B cell (primary cell): ENCODE measurements around the gene LAMP2. TPM values are rescaled to one million over a fixed set of nuclear protein-coding genes. Genes with fewer than 3 reads are reported as not detected.

Source experiments
- ATAC-seq: fragments of 200-7000 bp; cut with Tn5 transposase; one replicate; pipeline ENCODE4 v1.10.0; 2021; ENCODE audit warnings: low read depth, mild to moderate bottlenecking, moderate number of reproducible peaks, moderate library complexity
- CTCF ChIA-PET: fragments of 350-600 bp; sonication (Branson Sonifier 250); formaldehyde crosslinking; loops from one replicate; lab custom pipeline; 2021; ENCODE audit warnings: antibody characterized with exemption, inconsistent platforms; lab: Charles Lee
- POLR2A ChIA-PET: fragments of 350-600 bp; sonication (Branson Sonifier 250); formaldehyde crosslinking; loops from one replicate; lab custom pipeline; 2021; ENCODE audit warnings: antibody characterized with exemption; lab: Charles Lee
- DNase-seq: peaks from one replicate; pipeline ENCODE4 v3.0.0; 2013
- H2AFZ ChIP-seq: 2 replicates; pipeline ENCODE4 v1.6.1; 2012; ENCODE audit warnings: mild to moderate bottlenecking, low read depth, low read length; ENCODE audit not compliant: insufficient read depth, poor library complexity, severe bottlenecking
- H3K27ac ChIP-seq, 2 donors: 1 replicate in 1 of 2; 2 replicates in 1 of 2; pipeline ENCODE4 v1.5.1; 2012 to 2013; ENCODE audit warnings: low read length in 2 of 2, mild to moderate bottlenecking in 2 of 2, moderate library complexity in 1 of 2
- H3K27me3 ChIP-seq, 4 experiments: fragments of 200-600 bp in 1 of 4; sonication (generic) in 1 of 4; replicated peaks in 1 of 4; 1 replicate in 2 of 4; 2 replicates in 2 of 4; pipeline versions ENCODE4 v1.6.1 to v1.7.0; 2013 to 2016; ENCODE audit warnings: low read length in 3 of 4, mild to moderate bottlenecking in 2 of 4, mixed read lengths in 1 of 4, moderate library complexity in 1 of 4; ENCODE audit not compliant: insufficient read depth in 4 of 4, control insufficient read depth in 3 of 4; ENCODE audit errors: control extremely low read depth in 1 of 4
- H3K36me3 ChIP-seq, 2 experiments: replicated peaks in 1 of 2; 1 replicate in 1 of 2; 2 replicates in 1 of 2; pipeline versions ENCODE4 v1.6.1 to v1.7.1; 2013; ENCODE audit warnings: low read length in 1 of 2; ENCODE audit not compliant: insufficient read depth in 2 of 2, control insufficient read depth in 1 of 2; ENCODE audit errors: control extremely low read depth in 1 of 2, extremely low read depth in 1 of 2
- H3K4me1 ChIP-seq, 2 donors: fragments of 200-600 bp in 1 of 2; sonication (generic) in 1 of 2; 1 replicate in 1 of 2; 2 replicates in 1 of 2; pipeline versions ENCODE4 v1.5.1 to v1.6.1; 2013 to 2017; ENCODE audit warnings: low read length in 2 of 2; ENCODE audit not compliant: control insufficient read depth in 2 of 2, insufficient read depth in 2 of 2
- H3K4me2 ChIP-seq: replicated peaks from 2 replicates; pipeline ENCODE3; 2012; ENCODE audit warnings: mild to moderate bottlenecking, low read depth, low read length; ENCODE audit not compliant: poor library complexity, severe bottlenecking
- H3K4me3 ChIP-seq, 5 experiments: fragments of 200-600 bp in 1 of 5; sonication (generic) in 1 of 5; 1 replicate in 3 of 5; 2 replicates in 2 of 5; pipeline versions ENCODE4 v1.5.1 to v1.7.0; 2011 to 2016; ENCODE audit warnings: low read length in 4 of 5, mild to moderate bottlenecking in 4 of 5, low read depth in 2 of 5, control low read depth in 1 of 5, moderate library complexity in 1 of 5; ENCODE audit not compliant: insufficient read depth in 1 of 5; ENCODE audit errors: control extremely low read depth in 1 of 5, extremely low read depth in 1 of 5
- H3K79me2 ChIP-seq: fragments of 200-600 bp; sonication (generic); one replicate; pipeline ENCODE4 v1.6.0; 2016; ENCODE audit warnings: low read length; ENCODE audit not compliant: control insufficient read depth, insufficient read depth
- H3K9ac ChIP-seq: fragments of 200-600 bp; sonication (generic); 2 replicates; pipeline ENCODE4 v1.6.1; 2017; ENCODE audit warnings: mild to moderate bottlenecking, low read length, moderate library complexity
- H3K9me3 ChIP-seq, 3 donors: one replicate each; pipeline versions ENCODE4 v1.6.1 to v1.7.1; 2013; ENCODE audit warnings: low read length in 2 of 3; ENCODE audit not compliant: control insufficient read depth in 2 of 3, insufficient read depth in 1 of 3; ENCODE audit errors: control extremely low read depth in 1 of 3
- H4K20me1 ChIP-seq: 2 replicates; pipeline ENCODE4 v1.6.0; 2012; ENCODE audit warnings: mild to moderate bottlenecking, low read length; ENCODE audit not compliant: insufficient read depth, control insufficient read depth, poor library complexity, severe bottlenecking
- H3K27ac Mint-ChIP-seq: one replicate; pipeline ENCODE4 v1.8.0; 2021; ENCODE audit warnings: mixed read lengths
- H3K27me3 Mint-ChIP-seq: one replicate; pipeline ENCODE4 v1.8.0; 2021; ENCODE audit warnings: mixed read lengths
- H3K4me1 Mint-ChIP-seq: one replicate; pipeline ENCODE4 v1.8.0; 2021; ENCODE audit warnings: mixed read lengths
- H3K4me3 Mint-ChIP-seq: one replicate; pipeline ENCODE4 v1.8.0; 2021; ENCODE audit warnings: mixed read lengths
- H3K9me3 Mint-ChIP-seq: one replicate; pipeline ENCODE4 v1.8.0; 2022; ENCODE audit warnings: mixed read lengths; ENCODE audit not compliant: insufficient read depth
- CTCF ChIP-seq: fragments of 200-600 bp; IDR thresholded peaks from one replicate; pipeline ENCODE4 v1.8.0; 2022; ENCODE audit warnings: antibody characterized with exemption, mild to moderate bottlenecking
- EZH2 ChIP-seq: IDR thresholded peaks from 2 replicates; pipeline ENCODE4 v1.6.1; 2012; ENCODE audit warnings: borderline replicate concordance, low read depth, mild to moderate bottlenecking, moderate library complexity, low read length; ENCODE audit not compliant: insufficient read depth, poor library complexity, severe bottlenecking
- WGBS: methylation state at CpG from one replicate; pipeline ENCODE4 v1.1.5; 2013; ENCODE audit warnings: missing lambda C conversion rate; ENCODE audit not compliant: insufficient coverage; 5-methylcytosine and 5-hydroxymethylcytosine counted together
- intact Hi-C: fragments of 100-400 bp; cut with micrococcal nuclease; formaldehyde crosslinking; loops from one replicate; pipeline ENCODE4 v1.10.0; 2022
- polyA plus RNA-seq: library from polyadenylated mRNA; depleted of rRNA; stranded (reverse); fragments of >200 nt; gene quantifications from 2 replicates; pipeline ENCODE4 v1.2.3, GENCODE V29; 2012
- total RNA-seq, 2 donors: library from RNA; stranded (reverse); fragments of 120-200 nt in 1 of 2; gene quantifications; 1 replicate in 1 of 2; 2 replicates in 1 of 2; pipeline versions ENCODE4 v1.2.3 to v1.2.4, GENCODE V29; 2013 to 2022

The LAMP2 gene
- total and polyA plus RNA-seq, 2 donors (not counting 1 experiment from before 2014, with no cell fraction given), result 11.2 to 37.1 TPM

GRCh38 chrX:120486786-120487185 lies 17.7 kb upstream of the LAMP2 start:
- no peak for ATAC-seq
- Histone ChIP-seq H3K27me3 (no peaks in the 10 kb centered on the region), H2AFZ (no peak overlapping the region), H3K4me1 (peaks cover 7% of the 10 kb centered on the region in 2 donors), H3K9me3 (no peaks in the 10 kb centered on the region), H3K9ac (no peak overlapping the region), H3K4me2 (peak overlapping the region; percentile 66), H3K36me3 (no peaks in the 10 kb centered on the region), H3K27ac (no peak overlapping the region), H4K20me1 (no peaks in the 10 kb centered on the region), H3K4me3 (no peak overlapping the region), H3K79me2 (no peaks in the 10 kb centered on the region)
- H3K9me3 Mint-ChIP-seq, result no peaks in the 10 kb centered on the region
- intact Hi-C loops, result no loop called here
- H3K4me1 Mint-ChIP-seq, result peaks cover 13% of the 10 kb centered on the region
- H3K27me3 Mint-ChIP-seq, result no peaks in the 10 kb centered on the region
- no CpG with 5 or more reads among the region's 9 CpGs for WGBS
- TF ChIP-seq EZH2, result no peak
- no peak for TF ChIP-seq CTCF
- POLR2A ChIA-PET, result interaction anchor here (0.7 to 1.0 kb wide), 2 partner anchors 18 to 157 kb away, joined by 4 read pairs; partner anchors contain the start of gene LAMP2
- DNase-seq, result no peak
- H3K4me3 Mint-ChIP-seq, result peak overlapping the region; percentile 16
- CTCF ChIA-PET, result interaction anchor here (0.7 to 1.9 kb wide), 8 partner anchors 15 to 1575 kb away, joined by 3 to 5 read pairs (median 4); partner anchors contain the start of genes CUL4B and LAMP2
- no peak overlapping the region for H3K27ac Mint-ChIP-seq
